Hematopoietic multipotent progenitor cell treated with erythropoietin and hydrocortisone succinate and interleukin-3 and kit ligand, for 6 days (in vitro differentiated cells): ENCODE data around the gene SALL4.
"Not testable (repeated sequence)": the region's sequence is repeated elsewhere in the genome, so short reads cannot be mapped to it uniquely, and the experiment has no call there.

Source experiments
- DNase-seq: peaks from one replicate; pipeline ENCODE4 v3.0.0-alpha.2; 2015

Gene SALL4

DNA sequence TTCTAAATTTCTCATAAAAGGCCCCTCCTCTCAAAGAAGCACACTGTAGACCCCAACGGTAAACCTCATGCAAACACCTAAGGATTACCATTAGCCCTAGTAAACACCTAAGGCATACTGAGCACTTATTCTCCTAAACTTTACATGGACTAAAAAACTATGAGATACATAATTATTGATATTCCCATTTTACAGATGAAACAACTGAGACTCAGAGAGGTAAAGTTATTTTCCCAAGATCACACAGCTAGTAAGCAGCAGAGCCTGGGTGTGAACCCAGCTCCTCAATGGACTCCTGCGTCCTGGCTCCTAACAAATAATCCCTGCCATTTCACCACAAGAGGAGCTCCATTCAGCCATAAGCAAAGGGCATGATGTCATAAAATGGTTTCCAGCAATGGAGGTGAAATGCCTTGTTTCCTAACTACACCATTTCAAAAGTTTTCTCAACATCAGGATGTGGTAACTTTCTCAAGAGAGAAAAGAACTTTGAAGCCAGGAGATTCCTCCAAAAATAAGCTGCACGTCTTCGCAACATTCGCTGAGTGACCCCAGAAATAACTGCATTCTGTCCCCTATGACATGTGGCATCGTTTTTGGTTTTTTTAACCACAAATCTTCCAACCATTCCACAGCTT is 38.2 kb downstream of the SALL4 start:
- peak; percentile 5 for DNase-seq

DNA sequence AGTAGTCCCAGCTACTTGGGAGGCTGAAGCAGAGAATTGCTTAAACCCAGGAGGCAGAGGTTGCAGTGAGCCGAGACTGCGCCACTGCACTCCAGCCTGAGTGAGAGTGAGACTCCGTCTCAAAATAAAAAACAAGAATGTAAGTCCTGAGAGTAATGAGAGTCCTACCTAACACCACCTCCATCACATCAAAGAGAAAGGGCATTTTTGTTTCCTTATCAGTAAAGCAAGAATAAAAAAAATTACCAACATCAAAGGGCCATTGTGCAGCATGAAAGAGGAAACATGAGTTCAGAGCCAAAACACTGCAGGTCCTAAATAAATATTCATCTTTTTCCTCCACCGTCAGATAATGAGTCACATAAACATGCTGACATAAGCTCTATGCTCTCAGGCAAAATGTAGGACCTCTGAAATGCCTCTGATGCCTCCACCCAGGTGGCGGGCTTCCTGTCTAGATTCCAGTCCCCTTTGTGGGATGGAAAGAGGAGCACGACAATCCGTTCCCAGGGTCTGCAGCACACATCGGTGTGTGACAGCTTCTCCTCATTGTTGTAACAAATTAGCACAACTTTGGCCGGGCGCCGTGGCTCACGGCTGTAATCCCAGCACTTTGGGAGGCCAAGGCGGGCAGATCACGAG is 41.3 kb downstream of the SALL4 start:
- no peak for DNase-seq

DNA sequence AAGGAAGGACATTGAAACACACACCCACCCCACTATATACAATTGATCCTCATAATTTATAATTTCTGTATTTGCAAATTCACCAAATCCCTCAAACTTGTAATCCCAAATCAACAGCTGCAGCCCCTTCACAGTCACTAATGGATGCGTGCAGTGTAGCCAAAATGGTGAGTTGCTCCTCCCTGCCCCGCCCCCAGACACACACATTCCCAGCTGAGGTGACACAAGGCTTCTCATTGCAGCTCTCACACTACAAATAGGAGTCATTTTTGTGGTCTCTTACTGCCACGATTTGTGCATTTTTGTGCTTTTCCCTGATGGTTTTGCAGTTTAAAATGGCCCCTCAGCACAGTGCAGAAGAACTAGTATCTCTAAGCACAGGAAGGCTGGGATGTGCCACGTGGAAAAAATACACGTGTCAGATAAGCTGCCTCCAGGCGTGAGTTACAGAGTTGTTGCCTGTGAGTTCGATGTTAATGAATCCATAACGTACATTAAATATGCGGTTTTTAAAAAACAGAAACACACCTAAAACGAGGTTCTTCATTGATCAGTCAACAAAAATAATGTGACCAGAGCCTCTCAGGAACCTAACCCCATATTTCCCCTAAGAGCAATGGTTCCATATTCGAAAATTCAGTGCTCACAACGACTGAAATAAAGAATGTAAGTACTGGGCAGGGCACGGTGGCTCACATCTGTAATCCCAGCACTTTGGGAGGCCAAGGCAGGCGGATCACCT is 42.4 kb downstream of the SALL4 start:
- DNase-seq, result no peak

DNA sequence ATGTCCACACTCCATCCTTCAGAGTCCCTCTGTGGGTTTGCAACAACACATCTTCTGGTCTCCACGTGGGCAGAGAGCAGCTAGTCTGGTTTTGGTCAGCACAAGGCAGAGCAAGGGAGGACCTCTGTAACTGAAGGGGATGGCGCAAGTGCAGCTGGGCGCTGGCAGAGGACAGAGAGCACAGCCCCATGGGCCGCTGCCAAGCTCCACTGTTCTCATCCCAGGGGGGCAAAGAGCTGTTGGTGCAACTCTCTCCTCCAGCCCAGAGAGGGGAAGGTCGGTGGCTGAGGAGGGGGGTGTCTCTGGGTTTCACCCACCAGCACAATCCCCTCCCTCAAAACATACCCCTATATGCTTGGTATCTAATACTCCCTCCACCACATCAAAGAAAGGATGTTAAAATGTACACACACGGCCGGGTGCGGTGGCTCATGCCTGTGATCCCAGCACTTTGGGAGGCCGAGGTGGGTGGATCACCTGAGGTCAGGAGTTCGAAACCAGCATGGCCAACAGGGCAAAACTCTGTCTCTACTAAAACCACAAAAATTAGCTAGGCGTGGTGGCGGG is 43.3 kb downstream of the SALL4 start:
- DNase-seq, result no peak

DNA sequence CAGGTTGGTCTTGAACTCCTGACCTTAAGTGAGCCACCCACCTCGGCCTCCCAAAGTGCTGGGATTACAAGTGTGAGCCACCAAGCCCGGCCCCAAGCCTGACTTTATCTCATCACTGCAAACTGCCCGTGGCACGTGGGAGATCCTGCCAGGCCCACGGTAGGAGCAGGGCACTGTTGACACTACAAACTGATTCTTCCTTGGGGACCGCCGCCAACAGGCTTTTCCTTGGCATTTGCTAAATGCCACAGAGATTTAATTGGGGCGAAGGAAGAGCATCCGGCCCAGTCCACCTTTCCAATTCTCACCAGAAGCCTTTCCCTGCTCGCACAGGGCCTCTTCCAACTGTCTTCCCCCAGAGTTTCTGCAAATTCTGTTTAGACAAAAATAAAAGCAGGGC is 45.1 kb downstream of the SALL4 start:
- DNase-seq, result no peak

DNA sequence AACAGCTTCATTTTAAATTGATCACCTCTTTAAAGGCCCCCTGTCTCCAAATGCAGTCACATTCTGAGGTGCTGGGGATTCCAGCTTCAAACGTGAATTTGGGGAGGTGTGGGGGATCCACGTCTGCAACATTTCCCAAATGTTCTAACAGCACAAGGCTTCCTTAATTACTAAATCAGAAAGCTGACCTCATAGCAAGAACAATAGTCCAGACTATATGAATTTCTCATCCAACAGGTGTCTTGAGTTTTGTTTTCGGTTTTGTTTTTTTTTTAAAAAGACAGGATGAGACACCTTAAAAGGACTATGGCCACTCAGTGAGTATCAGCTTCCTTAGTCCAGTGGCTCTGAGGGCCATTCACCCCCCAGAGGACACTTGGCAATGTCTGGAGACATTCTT is 45.7 kb downstream of the SALL4 start:
- DNase-seq, result no peak

DNA sequence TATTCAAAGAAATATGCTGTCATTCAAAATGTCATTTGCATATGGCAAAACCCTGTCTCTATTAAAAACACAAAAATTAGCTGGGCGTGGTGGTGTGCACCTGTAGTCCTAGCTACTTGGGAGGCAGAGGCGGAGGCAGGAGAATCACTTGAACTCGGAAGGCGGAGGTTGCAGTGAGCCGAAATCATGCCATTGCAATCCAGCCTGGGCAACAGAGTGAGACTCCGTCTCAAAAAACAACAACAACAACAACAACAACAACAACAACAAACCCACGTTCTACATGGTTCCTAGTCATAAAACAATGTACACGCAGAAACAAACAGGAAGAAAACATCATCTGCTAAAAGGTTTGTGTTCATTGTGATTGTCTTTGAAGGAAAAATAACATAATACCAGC is 49.1 kb downstream of the SALL4 start:
- DNase-seq, result not testable (repeated sequence)

DNA sequence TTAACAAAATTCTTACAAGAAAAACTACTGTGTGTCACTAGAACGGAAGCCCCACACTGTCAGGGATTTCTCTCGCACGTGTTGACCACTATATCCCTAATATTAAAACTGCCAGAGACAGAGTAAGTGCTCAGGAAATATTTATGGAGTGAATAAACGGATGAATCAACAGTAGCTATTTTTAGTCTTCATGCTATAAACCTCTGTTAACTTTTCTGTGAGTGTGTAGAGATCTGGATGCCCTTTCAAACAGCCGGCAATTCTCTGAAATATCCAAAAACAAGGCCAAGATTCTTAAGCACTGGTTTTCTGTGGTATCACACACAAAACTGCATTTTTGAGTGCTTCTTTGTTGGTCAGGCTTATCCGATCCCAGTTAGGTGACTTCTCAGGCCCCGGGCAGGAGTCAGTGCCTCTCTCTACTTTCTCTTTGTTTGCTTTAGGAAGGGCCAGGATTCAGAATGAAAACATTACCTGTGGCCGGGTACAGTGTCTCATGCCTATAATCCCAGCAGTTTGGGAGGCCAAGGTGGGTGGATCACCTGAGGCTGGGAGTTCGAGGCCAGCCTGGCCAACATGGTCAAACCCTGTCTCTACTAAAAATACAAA is 49.9 kb downstream of the SALL4 start:
- no peak for DNase-seq

DNA sequence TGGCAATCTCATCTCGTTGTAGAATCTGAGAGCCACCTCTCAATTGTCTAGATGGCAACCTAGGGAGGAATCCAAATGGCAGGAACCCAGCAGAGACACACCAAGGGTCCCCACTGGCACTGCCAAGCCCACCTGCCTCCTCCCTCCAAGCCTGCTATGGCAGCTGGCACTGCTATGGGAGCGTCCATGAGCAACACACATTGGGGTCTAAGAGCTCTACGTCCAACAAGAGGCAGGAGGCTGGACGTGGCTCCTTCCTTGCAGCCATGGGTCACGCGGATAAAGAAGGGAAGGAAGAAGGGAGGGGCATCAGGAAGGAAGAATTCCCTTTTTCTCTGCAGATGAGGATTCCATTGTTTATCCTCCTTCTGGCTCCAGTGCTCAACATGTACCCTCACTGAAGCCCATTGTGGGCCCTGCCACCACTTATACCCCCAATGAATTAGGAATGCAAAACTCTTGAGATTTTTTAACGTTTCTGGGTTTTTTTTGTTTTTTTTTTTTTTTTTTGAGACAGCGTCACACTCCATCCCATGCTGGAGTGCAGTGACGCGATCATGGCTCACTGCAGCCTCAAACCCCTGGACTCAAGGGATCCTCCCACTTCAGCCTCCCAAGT is 51.4 kb downstream of the SALL4 start:
- DNase-seq, result no peak

DNA sequence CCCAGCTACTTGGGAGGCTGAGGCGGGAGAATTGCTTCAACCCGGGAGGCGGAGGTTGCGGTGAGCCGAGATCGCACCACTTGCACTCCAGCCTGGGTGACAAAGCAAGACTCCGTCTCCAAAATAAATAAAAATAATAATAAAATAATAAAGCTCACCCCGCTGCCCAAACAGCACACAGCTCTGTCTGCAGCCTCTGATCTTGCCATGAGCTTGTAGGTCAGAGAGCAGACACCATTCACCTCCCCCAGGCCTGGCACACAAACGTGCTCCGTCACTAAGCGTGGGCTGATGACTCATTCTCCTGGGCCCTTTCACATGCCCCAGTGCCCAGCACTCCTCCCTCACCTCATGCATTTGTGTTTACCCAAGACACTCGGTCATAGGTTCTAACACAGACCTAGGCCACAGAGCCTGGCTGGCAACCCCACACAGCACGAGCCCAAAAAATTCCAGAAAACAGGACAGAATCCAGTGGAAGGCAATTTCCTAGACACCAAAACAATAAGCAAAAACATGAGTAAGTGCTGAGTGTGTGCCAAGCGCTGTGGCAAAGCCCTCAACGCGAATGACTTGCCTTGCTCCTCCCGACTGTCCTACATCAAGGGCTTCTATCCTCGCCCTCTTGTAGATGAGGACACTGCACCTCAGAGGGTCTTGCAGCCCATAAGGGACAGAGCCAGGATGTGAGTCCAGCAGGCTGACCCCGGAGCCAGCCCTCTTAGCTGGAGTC is 52.1 kb downstream of the SALL4 start:
- peak; percentile 55 for DNase-seq

DNA sequence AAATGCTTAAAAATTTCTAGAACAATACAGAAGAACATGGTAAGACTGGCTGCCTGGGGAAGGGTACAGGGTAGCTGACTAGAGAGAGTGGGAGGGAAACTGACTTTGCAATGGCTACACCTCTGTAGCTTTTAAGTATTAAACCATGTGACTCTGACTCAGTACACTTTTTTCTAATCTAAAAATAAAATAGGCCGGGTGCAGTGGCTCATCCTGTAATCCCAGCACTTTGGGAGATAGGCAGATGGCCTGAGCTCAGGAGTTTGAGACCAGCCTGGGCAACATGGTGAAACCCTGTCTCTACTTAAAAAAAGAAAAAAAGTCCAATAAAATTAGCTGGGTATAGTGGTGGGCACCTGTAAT is 52.7 kb downstream of the SALL4 start:
- no peak for DNase-seq

DNA sequence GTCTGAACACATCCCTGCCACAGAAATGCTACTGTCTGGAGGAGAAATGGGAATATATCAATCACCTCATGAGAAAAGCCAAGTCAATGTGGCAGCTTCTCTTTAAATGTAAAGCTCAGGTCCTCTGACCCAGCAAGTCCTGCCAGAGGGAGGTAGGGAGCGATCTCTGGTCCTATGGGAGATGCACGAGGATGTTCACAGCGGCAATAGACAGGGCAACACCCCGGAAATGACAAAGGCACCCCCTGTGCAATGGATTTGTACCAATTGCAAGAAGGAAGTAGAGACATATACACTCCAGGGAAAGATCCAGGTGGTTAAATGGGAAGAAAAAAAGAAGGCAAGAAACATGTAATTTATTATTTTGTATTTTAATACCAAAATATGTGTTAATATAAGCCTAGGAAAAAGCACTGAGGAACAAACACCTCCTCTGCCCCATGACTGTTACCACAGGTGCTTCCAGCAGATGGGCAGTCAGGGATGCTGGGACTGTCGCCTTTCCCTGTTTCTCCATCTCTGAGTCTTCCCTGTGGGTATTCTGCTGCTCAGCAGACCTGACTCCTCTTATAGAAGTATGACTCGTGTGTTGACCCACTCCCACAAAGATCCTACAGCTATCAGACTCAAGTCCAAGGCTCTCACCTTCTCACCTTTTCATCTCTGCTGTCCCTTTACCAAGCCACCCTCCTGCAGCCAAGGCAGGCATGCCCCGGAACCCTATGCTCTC is 55.0 kb downstream of the SALL4 start:
- no peak for DNase-seq

DNA sequence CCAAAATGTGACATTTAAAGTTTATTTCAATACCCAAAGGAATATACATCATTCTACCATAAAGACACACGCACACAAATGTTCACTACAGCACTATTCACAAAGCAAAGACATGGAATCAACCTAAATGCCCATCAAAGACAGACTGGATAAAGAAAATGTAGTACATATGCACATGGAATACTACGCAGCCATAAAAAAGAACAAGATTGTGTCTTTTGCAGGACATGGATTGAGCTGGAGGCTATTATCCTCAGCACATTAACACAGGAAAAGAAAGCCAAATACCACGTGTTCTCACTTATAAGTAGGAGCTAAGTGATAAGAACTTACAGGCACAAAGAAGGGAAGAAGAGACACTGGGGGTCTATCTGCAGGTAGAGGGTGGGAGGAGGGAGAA is 56.5 kb downstream of the SALL4 start:
- no peak for DNase-seq

DNA sequence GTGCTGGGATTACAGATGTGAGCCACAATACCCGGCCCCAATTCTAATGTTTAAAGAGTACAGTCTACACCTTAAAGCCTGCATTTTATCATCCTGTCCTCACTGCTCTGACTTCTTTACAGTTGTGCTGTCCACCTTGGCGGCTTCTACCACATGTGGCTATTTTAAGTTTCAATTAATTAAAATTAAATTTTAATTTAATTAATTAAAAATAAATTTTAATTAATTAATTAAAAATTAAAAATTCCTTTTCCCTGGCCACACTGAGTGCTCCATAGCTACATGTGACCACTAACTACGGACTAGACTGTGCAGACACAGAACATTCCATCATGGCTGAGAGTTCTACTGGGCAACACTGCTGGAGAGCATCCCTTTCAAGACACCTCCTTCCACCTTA is 61.5 kb downstream of the SALL4 start:
- no peak for DNase-seq

DNA sequence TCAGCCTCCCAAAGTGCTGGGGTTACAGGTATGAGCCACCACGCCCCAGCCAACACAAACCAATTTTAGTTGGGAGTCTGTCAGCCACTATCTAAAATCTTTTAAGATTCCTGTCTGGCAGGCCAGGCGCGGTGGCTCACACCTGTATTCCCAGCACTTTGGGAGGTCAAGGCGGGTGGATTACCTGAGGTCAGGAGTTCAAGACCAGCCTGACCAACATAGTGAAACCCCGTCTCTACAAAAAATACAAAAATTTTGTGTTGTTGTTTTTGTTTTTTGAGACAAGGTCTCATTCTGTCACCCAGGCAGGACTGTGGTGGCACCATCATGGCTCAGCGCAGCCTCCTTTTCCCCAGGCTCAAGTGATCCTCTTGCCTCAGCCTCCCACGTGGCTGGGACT is 62.0 kb downstream of the SALL4 start:
- DNase-seq, result not testable (repeated sequence)

DNA sequence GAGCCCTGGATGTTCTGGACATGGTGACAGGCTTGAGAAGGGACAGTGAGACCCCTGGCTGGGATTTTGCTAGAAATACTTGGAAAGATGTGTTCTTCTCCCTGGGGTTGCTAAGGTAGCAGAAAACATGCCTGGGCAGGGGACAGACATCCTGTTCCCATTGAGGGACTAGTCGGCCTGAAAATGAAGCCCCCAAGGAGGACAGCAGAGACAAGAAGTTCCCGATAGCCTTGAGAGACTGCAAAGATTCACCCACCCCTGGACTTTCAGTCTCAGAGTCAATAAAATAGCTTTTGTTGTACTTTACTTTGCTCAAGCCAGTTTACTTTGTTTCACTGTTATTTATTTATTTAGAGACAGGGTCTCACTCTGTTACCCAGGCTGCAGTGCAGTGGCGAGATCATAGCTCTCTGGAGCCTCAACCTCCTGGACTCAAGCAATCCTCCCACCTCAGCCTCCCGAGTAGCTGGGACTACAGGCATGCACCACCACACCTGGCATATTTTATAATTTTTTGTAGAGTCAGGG is 62.5 kb downstream of the SALL4 start:
- no peak for DNase-seq

DNA sequence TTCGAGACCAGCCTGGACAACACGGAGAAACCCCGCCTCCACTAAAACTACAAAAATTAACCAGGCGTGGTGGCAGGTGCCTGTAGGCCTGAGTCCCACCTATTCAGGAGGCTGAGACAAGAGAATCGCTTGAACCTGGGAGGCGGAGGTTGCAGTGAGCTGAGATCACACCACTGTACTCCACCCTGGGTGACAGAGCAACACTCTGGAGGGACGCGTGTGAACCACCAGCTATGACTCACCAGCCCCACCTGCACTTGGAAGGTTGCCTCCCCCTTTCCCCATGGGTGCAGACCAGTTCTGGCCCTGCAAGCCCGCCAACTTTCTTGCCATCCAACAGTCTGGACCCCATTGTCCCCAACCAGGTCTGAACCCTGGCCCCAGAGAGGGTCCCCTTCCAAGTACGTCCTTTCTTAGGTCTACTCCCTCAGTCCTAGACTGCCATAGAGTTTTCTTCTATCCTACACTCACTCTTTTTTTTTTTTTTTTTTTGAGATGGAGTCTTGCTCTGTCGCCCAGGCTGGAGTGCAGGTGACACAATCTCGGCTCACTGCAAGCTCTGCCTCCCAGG is 63.4 kb downstream of the SALL4 start:
- DNase-seq, result no peak

DNA sequence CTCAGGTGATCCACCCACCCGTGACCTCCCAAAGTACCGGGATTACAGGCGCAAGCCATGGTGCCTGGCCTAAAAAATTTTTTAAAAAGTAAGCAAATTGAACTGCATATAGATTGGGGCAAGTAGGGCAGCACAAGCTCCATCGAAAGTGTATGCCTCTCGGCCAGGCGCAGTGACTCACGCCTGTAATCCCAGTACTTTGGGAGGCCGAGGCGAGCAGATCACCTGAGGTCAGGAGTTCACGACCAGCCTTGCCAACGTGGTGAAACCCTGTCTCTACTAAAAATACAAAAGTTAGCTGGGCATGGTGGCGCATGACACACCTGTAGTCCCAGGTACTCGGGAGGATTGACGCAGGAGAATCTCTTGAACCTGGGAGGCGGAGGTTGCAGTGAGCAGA is 64.1 kb downstream of the SALL4 start:
- DNase-seq, result not testable (repeated sequence)

DNA sequence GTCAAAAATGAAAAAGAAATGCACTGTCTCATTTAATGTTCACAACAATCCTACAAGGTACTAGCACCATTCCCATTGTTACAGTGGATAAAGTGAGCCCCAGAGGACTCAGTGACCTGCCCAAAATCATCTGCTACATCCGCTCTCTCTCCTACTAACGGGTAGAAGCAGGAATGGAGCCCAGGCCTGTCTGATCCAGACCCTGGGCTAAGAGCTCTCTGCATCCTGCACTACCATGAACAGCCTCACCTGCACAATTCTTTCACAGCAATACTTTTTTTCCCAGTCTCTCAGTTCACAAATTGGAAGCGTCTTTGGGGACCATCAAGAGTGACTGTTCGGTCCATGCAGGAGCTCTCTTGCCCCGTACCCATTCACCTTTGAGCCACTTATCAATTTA is 65.4 kb downstream of the SALL4 start:
- DNase-seq, result no peak

DNA sequence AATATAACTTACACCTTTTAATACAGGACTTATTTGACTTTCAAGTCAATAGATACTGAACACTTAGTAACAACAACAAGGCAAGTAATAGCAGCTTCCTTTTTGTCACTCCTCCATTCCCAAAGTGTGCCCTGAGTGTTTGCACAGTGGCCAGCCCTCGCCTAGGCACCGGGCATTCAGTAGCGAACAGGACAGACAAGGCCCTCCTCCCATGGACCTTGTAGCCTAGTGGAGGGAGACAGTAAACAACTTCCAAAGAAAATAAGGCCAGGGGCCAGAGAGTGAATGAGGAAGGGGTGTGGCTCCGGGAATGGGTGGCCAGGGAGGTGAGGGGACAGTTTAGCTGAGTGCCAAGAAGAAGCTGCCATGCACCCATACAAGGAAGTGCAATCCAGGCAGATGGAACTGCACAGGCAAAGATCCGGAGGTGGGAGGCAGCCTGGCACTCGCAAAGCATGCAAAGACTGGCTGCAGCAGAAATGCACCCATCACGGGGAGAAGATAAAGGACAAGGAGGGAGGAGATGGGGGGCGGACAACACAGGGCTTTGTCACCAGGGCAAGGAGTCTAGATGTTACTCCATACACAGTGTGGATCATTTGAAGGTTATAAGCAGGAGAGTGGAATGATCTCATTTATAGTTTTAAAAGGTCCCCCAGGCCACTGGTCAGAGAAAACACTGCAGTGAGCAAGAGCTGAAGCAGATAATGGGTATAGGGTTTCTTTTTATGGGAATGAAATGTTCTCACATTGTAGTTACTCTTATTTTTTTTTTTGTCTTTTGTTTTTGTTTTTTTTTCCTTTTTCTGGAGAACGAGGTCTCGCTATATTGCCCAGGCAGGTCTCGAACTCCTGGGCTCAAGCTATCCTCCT is 66.4 kb downstream of the SALL4 start:
- no peak for DNase-seq
